Measurements from ENCODE around the gene SDC3. TPM values are rescaled to one million over a fixed set of nuclear protein-coding genes. Genes with fewer than 3 reads are reported as not detected.

SDC3 gene
- total RNA-seq, 1 donor from 2014 or later = 57.1 TPM

GRCh38 chr1:30906631-30907441, 1.7 kb downstream of the SDC3 start:
- DNase-seq (ENCODE audit: low spot score in 2 of 2) = no peak
- no peak for FAIRE-seq

- DNase-seq (ENCODE audit: low spot score in 2 of 2) (no peak), FAIRE-seq (no peak)
These were observed 2.5 kb downstream of the SDC3 start for GRCh38 chr1:30905916-30906620.

GRCh38 chr1:30905403-30905802, 3.2 kb downstream of the SDC3 start:
- FAIRE-seq (no peak), DNase-seq (ENCODE audit: low spot score in 2 of 2) (no peak)

GRCh38 chr1:30904962-30905335, 3.6 kb downstream of the SDC3 start:
- DNase-seq (ENCODE audit: low spot score in 2 of 2) = no peak
- FAIRE-seq = no peak

- no peak for FAIRE-seq
- no peak for DNase-seq (ENCODE audit: low spot score in 2 of 2)
These were observed 4.2 kb downstream of the SDC3 start for GRCh38 chr1:30904191-30904961.

- no peak for DNase-seq (ENCODE audit: low spot score in 2 of 2)
- no peak for FAIRE-seq
These were observed 5.1 kb downstream of the SDC3 start for GRCh38 chr1:30903343-30904034.

GRCh38 chr1:30902593-30903290, 5.8 kb downstream of the SDC3 start:
- DNase-seq (ENCODE audit: low spot score in 2 of 2) (no peak), FAIRE-seq (no peak)

GRCh38 chr1:30901798-30902581, 6.6 kb downstream of the SDC3 start:
- no peak for DNase-seq (ENCODE audit: low spot score in 2 of 2)

GRCh38 chr1:30900931-30901560, 7.5 kb downstream of the SDC3 start:
- FAIRE-seq (no peak), DNase-seq (ENCODE audit: low spot score in 2 of 2) (no peak)

More at GRCh38 chr1:30901798-30902581, 6.6 kb downstream of the SDC3 start:
- FAIRE-seq = no peak

- FAIRE-seq (no peak), DNase-seq (ENCODE audit: low spot score in 2 of 2) (no peak)
These were observed 8.1 kb downstream of the SDC3 start for GRCh38 chr1:30900486-30900885.

GRCh38 chr1:30899577-30900389, 8.8 kb downstream of the SDC3 start:
- no peak for FAIRE-seq
- DNase-seq (ENCODE audit: low spot score in 2 of 2) = no peak

- DNase-seq (ENCODE audit: low spot score in 2 of 2) (no peak), FAIRE-seq (no peak)
These were observed 10.3 kb downstream of the SDC3 start for GRCh38 chr1:30898031-30898815.

GRCh38 chr1:30896905-30897304, 11.7 kb downstream of the SDC3 start:
- no peak for FAIRE-seq
- no peak for DNase-seq (ENCODE audit: low spot score in 2 of 2)

GRCh38 chr1:30895944-30896660, 12.5 kb downstream of the SDC3 start:
- DNase-seq (ENCODE audit: low spot score in 2 of 2) = no peak
- no peak for FAIRE-seq

- DNase-seq (ENCODE audit: low spot score in 2 of 2) (no peak), FAIRE-seq (no peak)
These were observed 13.1 kb downstream of the SDC3 start for GRCh38 chr1:30895382-30895943.

- FAIRE-seq (no peak), DNase-seq (ENCODE audit: low spot score in 2 of 2) (no peak)
These were observed 14.0 kb downstream of the SDC3 start for GRCh38 chr1:30894508-30894973.
